Fibroblast of the aortic adventitia (primary cell): ENCODE measurements around the gene C20orf173. TPM values are rescaled to one million over a fixed set of nuclear protein-coding genes. Genes with fewer than 3 reads are reported as not detected.

Experiments
- DNase-seq: peaks from one replicate; pipeline ENCODE4 v3.0.0-alpha.2; 2010; ENCODE audit warnings: low read depth
- H3K4me3 ChIP-seq: 2 replicates; pipeline ENCODE4 v1.5.1; 2011; ENCODE audit warnings: low read depth, mild to moderate bottlenecking, control low read depth, low read length, moderate library complexity
- total RNA-seq: library from RNA; depleted of rRNA; stranded (reverse); fragments of >200 nt; gene quantifications from 2 replicates; pipeline ENCODE4 v1.2.3, GENCODE V29; 2012; ENCODE audit warnings: low replicate concordance
- TF ChIP-seq, protein P1 (sequence below): IDR thresholded peaks from 2 replicates; pipeline ENCODE4 v1.5.1; 2011; ENCODE audit warnings: mild to moderate bottlenecking, low read length, control low read depth, inconsistent platforms; ENCODE audit not compliant: insufficient read depth

C20orf173 gene
- total RNA-seq, 1 donor, result not detected

DNA sequence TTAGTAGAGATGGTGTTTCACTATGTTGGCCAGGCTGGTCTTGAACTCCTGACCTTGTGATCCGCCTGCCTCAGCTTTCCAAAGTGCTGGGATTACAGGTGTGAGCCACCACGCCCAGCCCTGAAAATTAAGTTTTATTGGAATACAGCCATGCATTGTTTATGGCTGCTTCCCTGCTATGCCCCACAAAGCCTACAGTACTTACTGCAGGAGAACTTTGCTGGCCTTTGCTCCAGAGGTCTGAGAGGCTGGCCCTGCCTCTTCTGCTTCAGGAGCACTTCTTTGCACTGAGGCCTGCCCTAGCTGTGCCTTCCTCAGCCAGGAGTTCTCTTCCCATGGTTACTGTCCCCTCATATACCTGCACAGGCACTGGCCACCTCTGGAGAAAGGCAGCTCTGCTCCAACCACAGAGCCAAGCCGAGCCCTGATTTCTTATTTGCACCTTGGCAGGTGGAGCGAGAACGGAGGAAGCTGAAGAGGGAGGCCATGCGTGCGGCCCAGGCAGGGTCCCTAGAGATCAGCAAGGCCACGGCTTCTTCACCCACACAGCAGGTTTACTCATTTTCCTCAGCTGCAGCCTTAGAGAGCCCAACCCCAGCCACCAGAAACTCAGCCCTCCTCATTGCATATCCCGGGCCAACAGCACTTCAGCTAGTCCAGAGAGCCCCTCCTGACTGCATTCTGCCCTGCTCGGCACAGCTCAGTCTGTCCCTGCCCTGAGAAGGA, 20.8 kb downstream of the C20orf173 start:
- no peak for DNase-seq
- TF ChIP-seq, protein P1, sequence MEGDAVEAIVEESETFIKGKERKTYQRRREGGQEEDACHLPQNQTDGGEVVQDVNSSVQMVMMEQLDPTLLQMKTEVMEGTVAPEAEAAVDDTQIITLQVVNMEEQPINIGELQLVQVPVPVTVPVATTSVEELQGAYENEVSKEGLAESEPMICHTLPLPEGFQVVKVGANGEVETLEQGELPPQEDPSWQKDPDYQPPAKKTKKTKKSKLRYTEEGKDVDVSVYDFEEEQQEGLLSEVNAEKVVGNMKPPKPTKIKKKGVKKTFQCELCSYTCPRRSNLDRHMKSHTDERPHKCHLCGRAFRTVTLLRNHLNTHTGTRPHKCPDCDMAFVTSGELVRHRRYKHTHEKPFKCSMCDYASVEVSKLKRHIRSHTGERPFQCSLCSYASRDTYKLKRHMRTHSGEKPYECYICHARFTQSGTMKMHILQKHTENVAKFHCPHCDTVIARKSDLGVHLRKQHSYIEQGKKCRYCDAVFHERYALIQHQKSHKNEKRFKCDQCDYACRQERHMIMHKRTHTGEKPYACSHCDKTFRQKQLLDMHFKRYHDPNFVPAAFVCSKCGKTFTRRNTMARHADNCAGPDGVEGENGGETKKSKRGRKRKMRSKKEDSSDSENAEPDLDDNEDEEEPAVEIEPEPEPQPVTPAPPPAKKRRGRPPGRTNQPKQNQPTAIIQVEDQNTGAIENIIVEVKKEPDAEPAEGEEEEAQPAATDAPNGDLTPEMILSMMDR, result no peak
- no peak overlapping the region for H3K4me3 ChIP-seq

DNA sequence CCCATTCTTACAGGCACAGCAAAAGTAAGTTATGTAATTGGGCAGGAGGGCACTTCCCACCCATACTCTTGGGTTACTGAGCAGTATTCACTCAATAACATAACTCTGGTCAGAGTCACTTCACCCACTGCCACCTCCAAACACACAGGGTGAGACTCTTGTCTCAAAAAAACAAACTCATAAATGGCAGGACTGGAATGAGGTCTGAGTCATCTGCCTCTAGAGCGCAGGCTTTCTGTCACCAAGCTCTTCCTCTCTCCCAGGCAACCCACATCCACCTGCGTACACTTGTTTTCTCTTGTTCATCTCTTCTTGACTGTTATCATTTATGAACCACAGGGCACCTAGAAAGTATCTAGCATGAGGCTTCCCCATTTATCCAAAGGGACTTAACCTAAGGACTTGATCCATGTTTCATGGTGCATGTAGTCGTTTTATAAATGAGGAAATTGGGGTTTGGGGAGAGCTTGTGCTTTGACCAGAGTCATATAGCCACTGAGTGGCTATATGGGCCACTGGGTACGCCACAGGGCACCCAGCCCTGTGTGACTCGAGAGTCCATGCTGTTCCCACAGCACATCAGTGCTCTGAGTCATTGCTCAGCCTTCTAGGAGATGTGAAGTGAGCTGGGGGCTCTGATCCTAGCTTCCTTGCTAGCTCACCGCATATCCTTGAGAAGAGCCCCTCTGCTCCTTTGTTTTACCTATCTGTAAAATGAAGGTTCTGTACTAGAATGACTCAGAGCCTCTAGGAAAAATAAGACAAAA, 22.4 kb downstream of the C20orf173 start:
- TF ChIP-seq, protein P1, result no peak
- no peak overlapping the region for H3K4me3 ChIP-seq
- DNase-seq, result no peak

DNA sequence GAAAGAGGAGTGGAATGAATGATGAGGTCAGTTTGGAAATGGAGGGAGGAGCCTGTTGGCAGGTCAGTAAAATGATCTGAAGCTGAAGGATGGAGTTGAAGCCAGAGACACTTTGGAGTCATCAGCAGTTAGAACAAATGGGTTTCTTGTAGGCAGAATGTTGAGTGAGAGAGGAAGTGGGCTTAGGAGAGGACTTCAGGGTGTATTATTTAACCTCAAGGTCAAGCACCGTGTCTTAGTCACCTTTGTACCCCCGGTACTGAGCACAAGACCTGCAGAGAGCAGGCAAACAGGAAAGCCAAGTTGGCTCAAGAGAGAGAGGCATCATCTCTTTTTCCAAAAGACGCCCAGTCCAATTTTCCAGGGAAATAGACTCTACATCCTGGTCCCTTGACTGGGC, 23.3 kb downstream of the C20orf173 start:
- no peak overlapping the region for H3K4me3 ChIP-seq
- no peak for DNase-seq
- TF ChIP-seq, protein P1, result no peak

DNA sequence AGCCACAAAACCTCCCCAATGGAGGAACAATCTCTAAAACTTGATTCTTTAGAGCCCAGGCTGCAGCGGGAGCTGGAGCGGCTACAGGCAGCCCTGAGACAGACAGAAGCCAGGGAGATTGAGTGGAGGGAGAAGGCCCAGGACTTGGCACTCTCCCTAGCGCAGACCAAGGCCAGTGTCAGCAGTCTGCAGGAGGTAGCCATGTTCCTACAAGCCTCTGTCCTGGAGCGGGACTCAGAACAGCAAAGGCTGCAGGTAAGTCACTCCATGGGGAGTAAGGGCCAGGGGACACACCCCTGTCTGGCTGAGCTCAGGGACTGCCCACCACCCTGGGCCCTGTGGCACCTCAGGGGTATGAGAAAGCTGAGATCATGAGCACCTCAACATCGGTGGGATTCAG, 24.7 kb downstream of the C20orf173 start:
- no peak for DNase-seq
- H3K4me3 ChIP-seq, result no peak overlapping the region
- TF ChIP-seq, protein P1, result no peak

DNA sequence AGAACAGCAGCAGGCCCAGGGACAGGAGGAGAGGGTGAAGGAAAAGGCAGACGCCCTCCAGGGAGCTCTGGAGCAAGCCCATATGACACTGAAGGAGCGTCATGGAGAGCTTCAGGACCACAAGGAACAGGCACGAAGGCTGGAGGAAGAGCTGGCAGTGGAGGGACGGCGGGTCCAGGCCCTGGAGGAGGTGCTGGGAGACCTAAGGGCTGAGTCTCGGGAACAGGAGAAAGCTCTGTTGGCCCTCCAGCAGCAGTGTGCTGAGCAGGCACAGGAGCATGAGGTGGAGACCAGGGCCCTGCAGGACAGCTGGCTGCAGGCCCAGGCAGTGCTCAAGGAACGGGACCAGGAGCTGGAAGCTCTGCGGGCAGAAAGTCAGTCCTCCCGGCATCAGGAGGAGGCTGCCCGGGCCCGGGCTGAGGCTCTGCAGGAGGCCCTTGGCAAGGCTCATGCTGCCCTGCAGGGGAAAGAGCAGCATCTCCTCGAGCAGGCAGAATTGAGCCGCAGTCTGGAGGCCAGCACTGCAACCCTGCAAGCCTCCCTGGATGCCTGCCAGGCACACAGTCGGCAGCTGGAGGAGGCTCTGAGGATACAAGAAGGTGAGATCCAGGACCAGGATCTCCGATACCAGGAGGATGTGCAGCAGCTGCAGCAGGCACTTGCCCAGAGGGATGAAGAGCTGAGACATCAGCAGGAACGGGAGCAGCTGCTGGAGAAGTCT, 25.5 kb downstream of the C20orf173 start:
- H3K4me3 ChIP-seq, result no peak overlapping the region
- DNase-seq, result peak; percentile 8
- TF ChIP-seq, protein P1, result no peak

DNA sequence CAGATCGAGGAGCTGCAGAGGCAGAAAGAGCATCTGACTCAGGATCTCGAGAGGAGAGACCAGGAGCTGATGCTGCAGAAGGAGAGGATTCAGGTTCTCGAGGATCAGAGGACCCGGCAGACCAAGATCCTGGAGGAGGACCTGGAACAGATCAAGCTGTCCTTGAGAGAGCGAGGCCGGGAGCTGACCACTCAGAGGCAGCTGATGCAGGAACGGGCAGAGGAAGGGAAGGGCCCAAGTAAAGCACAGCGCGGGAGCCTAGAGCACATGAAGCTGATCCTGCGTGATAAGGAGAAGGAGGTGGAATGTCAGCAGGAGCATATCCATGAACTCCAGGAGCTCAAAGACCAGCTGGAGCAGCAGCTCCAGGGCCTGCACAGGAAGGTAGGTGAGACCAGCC, 26.2 kb downstream of the C20orf173 start:
- TF ChIP-seq, protein P1, result no peak
- no peak for DNase-seq
- no peak overlapping the region for H3K4me3 ChIP-seq
